SK-N-SH treated with all-trans-retinoic acid at 6 μM for 48 hours (cell line): ENCODE measurements around the gene ERMARD.

Experiments used
- TCF4 ChIP-seq: fragments of 250-450 bp; sonication (Bioruptor Pico); IDR thresholded peaks from 2 replicates; pipeline ENCODE4 v1.8.0; 2021; ENCODE audit warnings: mild to moderate bottlenecking, moderate library complexity, borderline replicate concordance
- TF ChIP-seq, protein P1 (sequence below): fragments of 250-450 bp; sonication (Bioruptor Pico); IDR thresholded peaks from 2 replicates; pipeline ENCODE4 v1.8.0; 2020; ENCODE audit warnings: mild to moderate bottlenecking, moderate library complexity, borderline replicate concordance

DNA sequence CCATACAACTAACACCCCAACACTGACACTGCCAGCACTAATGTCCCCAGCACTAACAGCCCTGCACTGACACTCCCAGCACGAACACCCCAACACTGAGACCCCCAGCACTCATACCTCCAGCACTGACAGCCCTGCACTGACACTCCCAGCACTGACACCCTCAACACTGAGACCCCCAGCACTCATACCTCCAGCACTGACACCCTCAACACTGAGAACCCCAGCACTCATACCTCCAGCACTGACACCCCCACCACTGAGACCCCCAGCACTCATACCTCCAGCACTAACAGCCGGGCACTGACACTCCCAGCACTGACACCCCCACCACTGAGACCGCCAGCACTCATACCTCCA lies 57.2 kb downstream of the ERMARD start:
- TF ChIP-seq, protein P1, sequence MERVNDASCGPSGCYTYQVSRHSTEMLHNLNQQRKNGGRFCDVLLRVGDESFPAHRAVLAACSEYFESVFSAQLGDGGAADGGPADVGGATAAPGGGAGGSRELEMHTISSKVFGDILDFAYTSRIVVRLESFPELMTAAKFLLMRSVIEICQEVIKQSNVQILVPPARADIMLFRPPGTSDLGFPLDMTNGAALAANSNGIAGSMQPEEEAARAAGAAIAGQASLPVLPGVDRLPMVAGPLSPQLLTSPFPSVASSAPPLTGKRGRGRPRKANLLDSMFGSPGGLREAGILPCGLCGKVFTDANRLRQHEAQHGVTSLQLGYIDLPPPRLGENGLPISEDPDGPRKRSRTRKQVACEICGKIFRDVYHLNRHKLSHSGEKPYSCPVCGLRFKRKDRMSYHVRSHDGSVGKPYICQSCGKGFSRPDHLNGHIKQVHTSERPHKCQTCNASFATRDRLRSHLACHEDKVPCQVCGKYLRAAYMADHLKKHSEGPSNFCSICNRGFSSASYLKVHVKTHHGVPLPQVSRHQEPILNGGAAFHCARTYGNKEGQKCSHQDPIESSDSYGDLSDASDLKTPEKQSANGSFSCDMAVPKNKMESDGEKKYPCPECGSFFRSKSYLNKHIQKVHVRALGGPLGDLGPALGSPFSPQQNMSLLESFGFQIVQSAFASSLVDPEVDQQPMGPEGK: no peak
- TF ChIP-seq TCF4 (CRISPR knock-in tag): no peak
